ENCODE results near the gene GRM1.

Gene GRM1

DNA sequence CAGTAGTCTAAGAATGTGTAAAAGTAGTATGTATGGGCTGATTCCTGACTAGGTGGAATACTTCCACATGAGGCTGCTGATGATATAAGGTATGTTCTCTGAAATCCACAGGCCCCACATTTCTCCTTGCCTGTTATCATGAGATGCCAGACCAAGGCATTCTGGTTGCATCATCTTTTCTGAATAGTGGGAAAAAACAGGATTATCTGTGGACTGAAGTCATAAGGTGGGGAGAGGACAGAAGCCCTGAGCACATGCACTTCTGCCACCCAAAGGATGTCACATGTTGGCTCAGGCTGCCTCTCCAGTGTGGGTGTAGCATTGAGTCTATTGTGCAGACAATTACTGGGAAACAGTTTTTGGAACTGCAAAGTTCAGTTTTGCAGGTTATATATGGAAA lies 330.3 kb downstream of the GRM1 start:
- in situ Hi-C loops (cut with HindIII; ENCODE audit: low sequenced_read_pairs): no loop called here

DNA sequence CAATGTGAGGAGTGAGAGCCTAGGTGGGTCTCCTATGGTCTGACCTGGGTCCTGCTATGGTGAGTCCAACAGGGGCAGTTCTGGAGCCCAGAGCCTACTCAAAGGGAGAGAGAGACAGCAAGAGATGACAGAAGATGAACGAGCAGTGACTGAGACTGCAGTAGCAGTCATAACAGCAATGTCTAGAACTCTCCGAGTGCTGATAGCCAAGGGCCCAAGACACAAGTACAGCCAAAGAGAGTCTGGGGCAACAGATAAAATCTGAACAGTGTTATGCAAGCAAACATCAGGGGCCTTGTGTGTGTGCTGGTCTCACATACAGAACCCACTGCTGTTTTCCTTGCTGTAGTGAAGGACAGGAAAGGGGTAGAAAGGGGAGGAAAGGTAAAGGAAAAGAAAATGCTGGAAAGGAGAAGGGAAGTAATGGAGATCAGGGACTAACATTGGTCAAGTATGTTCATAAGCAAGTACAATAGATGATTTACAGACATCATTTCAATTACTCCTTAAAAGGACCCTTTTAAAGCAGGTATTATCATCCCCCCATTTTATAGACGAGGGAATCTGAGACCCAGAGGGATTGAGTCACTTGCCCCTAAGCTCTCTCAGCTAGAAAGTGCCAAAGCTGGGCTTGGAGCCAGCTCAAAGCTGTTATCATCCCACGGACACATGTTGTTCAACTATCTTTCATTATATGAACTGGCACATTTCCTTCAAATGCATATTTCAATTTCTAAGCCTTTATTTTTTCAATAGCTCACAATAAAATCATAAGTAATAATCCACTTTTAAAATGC lies 332.5 kb downstream of the GRM1 start:
- in situ Hi-C loops (cut with HindIII; ENCODE audit: low sequenced_read_pairs): no loop called here

DNA sequence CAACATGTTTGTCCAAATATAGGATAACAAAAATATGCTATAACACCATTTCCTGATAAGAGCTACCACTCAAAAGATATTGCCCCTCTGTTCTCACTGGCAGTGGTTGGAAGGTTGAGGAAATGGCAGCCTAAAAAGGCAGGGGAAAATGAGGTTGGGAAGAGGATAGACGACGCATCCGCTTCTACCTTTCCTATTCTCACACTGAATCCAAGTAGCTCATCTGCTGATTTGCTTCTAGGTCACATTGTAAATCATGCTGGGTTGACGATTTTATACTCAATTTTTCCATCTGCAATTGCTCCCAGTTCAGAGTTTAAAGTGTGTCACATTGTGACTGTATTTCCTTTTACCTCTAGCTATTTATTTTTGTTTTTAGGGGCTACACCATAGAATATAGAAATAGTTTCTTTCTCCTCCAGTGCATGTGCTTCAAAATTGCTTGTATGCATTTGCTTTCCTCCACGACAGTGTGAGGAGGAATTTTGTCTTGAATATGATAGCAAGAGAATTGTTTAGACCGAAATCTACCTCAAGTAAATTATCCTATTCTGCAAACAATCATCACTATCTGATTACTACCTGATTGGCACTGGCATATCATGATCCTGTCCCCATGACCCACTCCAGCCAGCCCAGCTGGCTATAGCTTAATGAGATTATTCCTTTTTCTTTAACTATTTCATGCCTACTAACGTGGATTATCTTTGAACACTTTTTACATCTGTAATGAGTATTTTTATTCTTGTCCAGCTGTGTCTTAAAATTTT lies 335.2 kb downstream of the GRM1 start:
- in situ Hi-C loops (cut with HindIII; ENCODE audit: low sequenced_read_pairs): no loop called here

DNA sequence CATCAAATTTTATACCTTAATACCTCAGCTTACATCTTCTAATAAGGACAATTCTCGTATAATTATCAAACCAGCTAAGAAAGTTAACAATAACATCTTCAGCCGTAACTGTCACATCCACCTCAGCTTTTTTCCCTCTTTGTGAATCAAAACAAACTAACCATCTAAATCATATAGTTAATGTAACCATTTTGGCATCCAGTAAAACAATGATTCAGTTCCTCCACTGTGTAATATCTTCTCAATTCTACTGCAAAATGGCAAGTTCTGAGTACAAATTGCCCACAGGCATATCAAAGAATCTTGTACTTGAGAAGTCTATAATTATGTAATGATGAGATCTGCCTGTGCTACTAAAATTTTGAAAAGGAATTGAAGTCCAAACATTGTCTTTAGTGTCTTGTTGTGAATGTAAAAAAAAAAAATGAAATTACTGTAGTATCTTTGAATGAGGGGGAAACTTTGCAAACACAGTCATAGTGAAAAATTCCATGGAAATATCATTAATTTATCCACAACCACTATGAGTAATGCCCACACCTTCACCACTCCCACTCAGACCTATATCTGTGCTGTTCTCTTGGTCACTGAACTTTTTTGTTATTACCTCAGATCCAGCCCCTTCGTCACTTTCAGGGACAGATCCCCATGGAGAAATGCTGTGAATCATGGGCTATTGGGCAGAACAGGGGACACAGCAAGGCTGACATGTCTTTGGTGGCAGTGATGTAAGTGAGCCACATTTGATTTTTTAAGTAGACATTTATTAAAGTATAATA lies 336.1 kb downstream of the GRM1 start:
- in situ Hi-C loops (cut with HindIII; ENCODE audit: low sequenced_read_pairs): no loop called here

DNA sequence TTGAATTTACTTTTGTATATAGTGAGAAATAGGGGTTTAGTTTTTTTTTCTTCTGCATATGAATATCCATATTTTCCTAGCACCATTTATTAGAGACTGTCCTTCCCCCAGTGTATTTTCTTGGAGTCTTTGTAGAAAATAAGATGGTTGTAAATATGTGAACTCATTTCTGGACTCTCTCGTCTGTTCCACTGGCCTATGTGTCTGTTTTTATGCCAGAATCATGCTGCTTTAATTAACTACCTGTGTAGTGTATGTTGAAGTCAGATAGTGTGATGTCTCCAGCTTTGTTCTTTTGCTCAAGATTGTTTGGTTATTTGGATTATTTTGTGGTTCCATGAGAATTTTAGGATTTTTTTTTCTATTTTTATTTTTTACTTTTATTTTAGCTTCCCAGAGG lies 338.2 kb downstream of the GRM1 start:
- in situ Hi-C loops (cut with HindIII; ENCODE audit: low sequenced_read_pairs): no loop called here

DNA sequence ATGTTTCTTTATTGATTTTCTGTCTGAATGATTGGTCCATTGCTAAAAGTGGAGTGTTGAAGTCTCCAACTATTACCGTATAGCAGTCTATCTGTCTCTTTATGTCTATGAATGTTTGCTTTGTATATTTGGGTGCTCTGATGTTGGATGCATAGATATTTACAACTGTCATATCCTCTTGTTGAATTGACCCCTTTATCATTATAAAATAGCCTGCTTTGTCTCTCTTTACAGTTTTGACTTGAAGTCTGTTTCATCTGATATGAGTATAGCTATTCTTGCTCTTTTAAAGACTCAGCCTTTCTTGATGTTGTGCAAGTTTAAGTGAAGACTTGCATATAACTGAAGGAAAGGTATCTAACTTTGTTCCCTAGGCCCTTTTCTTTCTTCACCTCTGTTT lies 341.0 kb downstream of the GRM1 start:
- in situ Hi-C loops (cut with HindIII; ENCODE audit: low sequenced_read_pairs): no loop called here

DNA sequence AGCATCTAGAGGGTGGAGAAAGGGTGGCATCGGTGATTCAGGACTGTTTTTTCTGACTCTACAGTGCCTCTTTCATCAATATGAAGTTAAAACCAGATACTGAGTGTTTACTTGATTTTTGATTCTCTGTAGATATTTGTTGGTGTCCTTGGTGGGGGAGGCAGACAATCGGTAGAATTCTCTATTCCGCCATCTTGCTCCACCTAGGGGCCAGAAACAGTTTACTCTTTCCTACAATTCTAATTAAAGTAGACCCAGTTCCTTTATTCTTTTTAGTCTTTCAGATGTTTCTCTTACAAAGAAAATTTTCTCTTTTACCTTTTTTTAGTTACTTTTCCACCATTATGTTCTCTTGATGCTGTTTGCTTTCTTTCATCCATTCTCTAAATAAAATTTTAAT lies 352.6 kb downstream of the GRM1 start:
- in situ Hi-C loops (cut with HindIII; ENCODE audit: low sequenced_read_pairs): no loop called here

DNA sequence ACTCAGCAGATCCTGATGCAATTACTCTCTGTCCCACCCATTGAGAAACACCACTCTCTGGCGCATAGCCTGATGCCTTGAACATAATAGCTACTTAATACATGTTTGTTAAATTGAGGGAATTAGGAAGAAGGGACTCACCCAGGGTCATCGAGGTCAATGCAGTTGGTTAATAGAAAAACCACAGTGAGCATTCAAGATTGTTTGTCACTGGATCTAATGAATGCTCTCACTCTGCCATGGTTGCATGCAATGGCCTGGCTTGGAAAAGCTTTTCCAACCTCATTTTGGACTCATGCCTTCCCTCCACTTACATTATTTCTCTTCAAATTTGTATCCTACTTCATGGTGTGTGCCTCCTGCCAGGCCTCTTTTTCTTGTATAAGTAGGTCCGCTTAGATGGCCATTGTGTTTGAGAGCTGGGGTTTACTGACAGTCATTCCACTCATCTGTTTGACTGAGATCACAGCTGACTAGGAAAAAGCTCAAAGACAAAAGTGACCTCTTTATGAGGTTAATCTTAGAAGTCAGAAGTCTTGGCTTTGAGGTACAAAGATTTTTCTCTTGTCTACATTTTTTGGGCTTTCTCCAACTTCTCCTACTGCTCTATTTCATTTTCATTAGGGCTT lies 360.0 kb downstream of the GRM1 start:
- in situ Hi-C loops (cut with HindIII; ENCODE audit: low sequenced_read_pairs): no loop called here

DNA sequence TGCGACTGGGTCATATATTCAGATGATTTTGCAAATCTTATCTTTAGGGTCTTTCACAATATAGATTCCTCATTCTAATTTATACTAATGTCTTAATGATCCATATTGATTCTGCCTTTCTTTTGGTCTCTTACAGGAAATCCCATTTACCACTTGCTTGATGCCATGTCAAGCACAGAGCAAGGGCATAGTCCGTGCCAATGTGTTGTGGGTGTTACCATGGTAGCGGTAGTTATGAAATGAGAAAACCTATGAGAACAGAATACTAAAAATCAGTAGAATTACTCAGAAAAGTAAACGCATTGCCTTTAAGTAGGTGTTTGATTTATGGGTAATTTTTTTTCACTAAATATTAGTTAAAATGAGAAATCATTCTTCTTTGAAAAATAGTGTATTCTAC lies 360.9 kb downstream of the GRM1 start:
- in situ Hi-C loops (cut with HindIII; ENCODE audit: low sequenced_read_pairs): no loop called here

DNA sequence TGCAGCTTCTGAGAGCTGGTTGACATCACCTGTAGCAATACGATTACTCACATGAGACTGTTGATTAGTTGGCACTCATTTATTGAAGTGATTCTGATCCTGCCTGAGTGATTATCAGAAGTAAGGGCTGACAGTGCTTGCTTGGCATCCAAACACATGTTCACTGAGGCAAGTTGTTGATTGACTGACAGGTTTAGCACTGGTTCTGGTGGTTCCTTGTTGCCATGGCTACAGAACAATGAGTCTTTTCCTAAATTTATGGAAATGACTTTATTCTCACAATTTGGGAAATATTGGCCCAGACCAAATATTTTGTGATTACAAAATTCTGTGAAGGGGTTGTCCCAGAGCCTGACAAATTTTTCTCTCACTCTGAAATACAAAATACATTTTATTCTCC lies 368.8 kb downstream of the GRM1 start:
- in situ Hi-C loops (cut with HindIII; ENCODE audit: low sequenced_read_pairs): no loop called here

DNA sequence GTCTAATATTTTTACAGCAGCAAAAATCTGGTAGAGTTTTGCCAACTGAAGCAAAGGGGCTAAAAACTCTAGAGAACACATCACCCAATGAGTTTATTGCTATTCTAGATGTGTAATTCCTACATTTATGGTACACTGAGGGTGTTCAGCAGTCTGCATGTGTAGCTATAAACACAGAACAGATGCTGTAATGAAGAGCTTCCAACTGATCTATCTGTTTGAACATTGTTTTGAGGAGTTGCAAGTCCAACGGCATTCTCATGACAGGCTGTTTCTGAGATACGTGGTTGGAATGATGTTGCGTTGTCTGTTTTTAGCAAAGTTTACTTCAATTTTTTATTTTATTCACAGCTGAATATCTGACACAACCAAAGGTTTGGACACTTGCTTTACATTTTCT lies 373.6 kb downstream of the GRM1 start:
- in situ Hi-C loops (cut with HindIII; ENCODE audit: low sequenced_read_pairs): no loop called here

DNA sequence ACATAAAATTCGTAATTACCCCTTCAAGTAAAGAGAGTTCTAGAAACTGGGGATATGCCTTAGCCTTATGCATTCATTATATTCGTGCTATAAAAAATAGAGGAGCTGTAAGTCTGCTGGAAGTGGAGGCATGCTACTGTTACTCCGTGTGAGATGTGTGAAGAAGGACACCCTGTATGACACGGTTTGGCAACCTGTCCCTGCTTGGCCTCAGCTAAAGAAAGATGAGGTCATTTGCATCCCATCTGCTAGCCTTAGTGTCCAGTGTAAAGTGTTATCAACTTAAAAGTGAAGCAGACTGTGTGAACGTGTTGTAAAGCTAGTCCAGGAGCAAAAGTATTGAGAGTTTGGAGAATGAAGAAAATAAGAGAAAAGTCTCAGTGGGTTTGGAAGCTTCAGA lies 379.7 kb downstream of the GRM1 start:
- in situ Hi-C loops (cut with HindIII; ENCODE audit: low sequenced_read_pairs): no loop called here

DNA sequence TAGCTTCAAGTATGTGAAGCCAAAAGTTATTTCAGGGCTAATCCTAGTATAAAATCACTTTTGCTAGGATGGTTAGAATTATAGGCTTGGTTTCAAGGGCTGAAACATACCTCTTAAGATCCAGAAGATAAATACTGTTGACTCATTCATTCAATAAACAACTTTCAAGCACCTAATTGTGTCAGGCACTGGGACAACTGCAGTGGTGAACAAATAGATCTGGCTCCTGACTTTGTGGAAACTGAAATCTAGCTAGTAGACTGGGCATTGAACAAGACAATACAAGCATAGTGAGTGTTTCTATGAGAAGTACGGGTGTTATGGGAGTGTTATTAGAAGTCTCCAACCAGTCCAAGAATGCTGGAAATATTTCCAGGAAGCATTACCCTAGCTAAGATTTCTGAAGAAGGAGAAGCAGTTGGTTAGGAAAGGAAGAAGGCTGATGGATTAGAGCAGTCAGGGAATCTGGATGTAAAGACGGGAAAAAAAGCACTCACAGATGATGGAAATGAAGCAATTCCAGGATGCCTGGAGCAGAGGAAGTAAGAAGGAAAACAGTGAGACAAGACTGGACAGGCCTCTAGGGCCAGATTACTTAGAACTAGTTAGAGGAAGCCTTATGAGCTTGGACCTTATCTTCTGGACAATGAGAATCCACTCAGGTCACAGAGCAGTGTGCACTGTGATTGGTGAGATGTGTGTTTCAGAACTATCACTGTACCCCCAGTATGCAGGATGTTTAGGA lies 382.2 kb downstream of the GRM1 start:
- in situ Hi-C loops (cut with HindIII; ENCODE audit: low sequenced_read_pairs): no loop called here

DNA sequence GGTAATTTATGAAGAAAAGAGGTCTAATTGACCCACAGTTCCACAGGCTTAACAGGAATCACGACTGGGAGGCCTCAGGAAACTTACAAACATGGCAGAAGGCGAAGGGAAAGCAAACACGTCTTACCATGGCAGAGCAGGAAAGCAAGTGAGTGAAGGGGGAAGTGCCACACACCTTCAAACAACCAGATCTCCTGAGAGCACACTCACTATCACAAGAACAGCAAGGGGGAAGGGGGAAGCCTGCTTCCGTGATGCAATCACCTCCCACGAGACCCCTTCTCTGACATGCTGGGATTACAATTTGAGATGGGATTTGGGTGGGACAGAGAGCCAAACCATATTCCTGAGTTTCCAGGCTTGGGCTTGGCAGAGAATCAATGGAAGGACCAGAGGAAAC lies 390.7 kb downstream of the GRM1 start:
- in situ Hi-C loops (cut with HindIII; ENCODE audit: low sequenced_read_pairs): no loop called here

DNA sequence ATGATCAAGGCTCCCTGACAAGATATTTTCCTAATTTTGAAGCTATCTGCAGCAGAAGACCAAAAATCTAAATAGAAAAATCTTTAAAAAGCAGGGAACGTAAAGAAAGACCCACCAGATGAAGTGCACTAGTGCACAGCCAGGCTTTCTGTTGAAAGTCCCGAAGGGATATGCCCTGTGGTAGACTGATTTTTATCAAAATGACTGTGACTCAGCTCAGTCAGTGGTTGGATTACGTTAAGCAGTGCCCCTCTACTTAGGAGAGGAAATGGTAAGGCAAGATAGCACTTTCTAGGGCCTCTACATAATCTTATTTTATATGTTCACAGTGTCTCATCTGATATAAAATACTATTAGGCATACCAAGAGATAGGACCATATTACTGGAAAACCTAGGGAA lies 391.4 kb downstream of the GRM1 start:
- in situ Hi-C loops (cut with HindIII; ENCODE audit: low sequenced_read_pairs): no loop called here

DNA sequence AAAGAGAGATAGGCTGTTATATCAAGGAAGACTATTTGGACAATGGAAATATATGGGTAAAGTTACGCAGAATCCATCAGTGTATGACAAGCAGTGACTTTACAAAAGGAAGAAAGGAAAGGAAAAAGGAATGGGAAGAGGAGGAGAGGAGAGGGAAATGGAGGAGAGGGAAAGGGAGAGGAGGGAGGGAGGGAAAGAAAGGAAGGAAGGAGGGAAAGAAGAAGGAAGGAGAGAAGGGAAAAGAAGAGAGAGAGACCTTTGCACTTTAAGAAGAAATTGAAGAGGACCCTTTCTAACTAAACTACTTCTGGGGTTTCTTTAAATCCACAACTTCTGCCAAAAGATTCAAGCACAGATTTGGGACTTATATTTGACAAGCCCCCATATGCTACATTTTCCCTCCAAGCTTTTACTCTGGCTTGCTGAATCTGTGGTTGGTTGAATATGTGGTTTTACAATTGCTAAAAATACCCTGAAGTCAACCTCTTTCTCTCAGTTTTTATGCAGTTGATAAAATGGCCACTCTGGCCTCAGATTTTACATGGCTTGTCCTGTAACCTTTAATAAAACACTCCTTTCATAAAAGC lies 394.0 kb downstream of the GRM1 start:
- in situ Hi-C loops (cut with HindIII; ENCODE audit: low sequenced_read_pairs): no loop called here

DNA sequence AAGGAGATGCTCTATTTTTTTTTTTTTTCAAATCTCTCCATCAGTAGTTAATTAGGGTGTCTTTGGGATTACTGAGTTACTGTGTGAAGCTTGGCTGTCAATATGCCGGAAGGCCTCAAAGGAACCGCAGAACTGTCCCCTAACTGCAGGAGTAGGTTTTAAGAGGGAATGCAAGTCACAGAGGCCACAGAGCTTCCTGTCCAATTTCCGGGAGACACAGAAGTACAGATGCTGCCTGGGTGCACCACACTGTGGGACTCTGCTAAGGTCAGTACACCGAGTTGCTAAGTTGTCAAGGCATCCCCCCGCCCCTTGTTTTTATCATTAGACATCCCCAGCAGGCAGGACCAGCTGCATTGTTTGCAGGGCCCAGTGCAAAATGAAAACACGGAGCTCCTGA lies 394.6 kb downstream of the GRM1 start:
- in situ Hi-C loops (cut with HindIII; ENCODE audit: low sequenced_read_pairs): no loop called here

DNA sequence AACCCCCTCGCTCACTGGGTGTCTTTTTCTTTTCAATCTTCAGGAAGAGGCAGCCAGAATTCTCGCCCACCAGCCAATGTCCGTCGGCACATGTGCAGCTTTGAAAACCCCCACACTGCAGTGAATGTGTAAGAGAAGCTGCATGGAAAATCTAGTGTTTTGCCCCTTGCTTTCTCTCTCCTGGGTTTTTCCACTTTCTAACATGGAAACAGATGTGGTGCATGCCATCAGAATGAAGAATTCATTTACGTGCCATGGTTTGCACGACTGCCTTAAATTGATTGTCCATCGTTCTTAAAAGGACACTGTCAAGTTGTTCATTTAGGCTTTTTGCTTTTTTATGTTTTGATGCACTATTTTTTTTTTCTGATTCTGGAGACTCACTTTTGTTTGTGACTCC lies 397.7 kb downstream of the GRM1 start:
- in situ Hi-C loops (cut with HindIII; ENCODE audit: low sequenced_read_pairs): no loop called here

DNA sequence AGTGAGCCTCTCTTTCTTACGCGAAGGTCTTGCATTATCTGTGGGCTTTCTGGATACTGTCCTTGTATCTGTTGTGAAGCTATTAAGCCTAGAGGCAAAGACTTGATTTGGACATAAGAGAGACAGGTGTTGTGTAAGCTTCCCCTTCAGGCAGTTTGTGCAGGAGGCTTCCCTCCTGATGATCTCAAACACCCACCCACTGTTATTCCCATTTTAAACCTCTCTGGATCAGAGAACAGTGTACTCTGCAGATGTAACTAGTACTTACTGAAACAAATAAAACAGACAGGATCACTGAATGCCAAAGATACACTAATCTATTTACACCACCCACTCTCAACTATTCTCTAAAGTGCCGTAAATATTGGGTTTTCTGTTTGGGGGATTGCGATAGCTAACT lies 401.0 kb downstream of the GRM1 start:
- in situ Hi-C loops (cut with HindIII; ENCODE audit: low sequenced_read_pairs): no loop called here

Measured in DLD1 (cell line).